Testis (tissue), 2 donors: ENCODE results near the gene PRELID2.

Experiments
- POLR2A ChIP-seq: fragments of 450-650 bp; IDR thresholded peaks from one replicate; pipeline ENCODE4 v1.6.1; 2017; ENCODE audit warnings: antibody characterized with exemption, mild to moderate bottlenecking, moderate library complexity
- TF ChIP-seq, protein P1 (sequence below), 3 experiments: fragments of 450-650 bp in 2 of 3; fragments of 200-600 bp in 1 of 3; sonication (generic) in 1 of 3; IDR thresholded peaks; one replicate each; pipeline ENCODE4 v1.5.1; 2016 to 2019; ENCODE audit warnings: antibody characterized with exemption in 3 of 3, mild to moderate bottlenecking in 2 of 3, moderate library complexity in 1 of 3

DNA sequence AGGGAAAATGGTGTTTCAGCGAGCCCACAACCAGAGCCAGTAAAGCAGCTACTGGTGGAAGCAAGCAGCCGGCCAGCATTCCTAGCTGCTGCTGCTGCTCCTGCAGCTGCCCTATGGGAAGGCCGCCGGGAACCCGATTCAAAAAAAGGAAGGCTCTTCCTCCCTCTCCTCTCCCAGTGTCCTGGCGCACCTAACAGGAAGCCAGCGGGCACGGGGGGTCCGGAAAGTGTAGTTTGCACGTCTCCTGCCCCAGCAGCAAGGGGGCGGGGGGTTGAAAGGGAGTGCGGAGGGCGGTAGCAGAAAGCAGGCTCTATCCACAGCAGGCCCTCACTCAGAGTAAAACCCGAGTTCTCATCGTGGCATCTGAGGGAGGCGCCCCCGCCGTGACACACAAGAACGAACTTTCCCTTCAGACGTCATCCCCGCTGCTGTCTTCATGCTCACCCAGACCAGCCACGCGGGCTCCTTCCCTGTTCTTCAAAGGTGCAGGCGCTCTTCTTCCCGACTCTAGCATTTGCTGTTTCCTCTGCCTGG, 21.2 kb upstream of the PRELID2 start:
- no peak for TF ChIP-seq POLR2A
- TF ChIP-seq, protein P1, sequence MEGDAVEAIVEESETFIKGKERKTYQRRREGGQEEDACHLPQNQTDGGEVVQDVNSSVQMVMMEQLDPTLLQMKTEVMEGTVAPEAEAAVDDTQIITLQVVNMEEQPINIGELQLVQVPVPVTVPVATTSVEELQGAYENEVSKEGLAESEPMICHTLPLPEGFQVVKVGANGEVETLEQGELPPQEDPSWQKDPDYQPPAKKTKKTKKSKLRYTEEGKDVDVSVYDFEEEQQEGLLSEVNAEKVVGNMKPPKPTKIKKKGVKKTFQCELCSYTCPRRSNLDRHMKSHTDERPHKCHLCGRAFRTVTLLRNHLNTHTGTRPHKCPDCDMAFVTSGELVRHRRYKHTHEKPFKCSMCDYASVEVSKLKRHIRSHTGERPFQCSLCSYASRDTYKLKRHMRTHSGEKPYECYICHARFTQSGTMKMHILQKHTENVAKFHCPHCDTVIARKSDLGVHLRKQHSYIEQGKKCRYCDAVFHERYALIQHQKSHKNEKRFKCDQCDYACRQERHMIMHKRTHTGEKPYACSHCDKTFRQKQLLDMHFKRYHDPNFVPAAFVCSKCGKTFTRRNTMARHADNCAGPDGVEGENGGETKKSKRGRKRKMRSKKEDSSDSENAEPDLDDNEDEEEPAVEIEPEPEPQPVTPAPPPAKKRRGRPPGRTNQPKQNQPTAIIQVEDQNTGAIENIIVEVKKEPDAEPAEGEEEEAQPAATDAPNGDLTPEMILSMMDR (IDR thresholded peaks at IDR 0.05) = no peak
